Tongue (tissue), 3 donors: ENCODE results near the gene ARID2. TPM values are rescaled to one million over a fixed set of nuclear protein-coding genes. Genes with fewer than 3 reads are reported as not detected.

Source experiments
- DNase-seq: peaks from one replicate; pipeline ENCODE4 v3.0.0-alpha.2; 2015
- small RNA-seq: library from RNA; depleted of rRNA; stranded (forward); fragments of <200 nt; gene quantifications from one replicate; pipeline ENCODE3, GENCODE V24; 2014; ENCODE audit warnings: low replicate concordance
- total RNA-seq: library from RNA; depleted of rRNA; stranded (reverse); fragments of >200 nt; gene quantifications from one replicate; pipeline ENCODE4 v1.2.3, GENCODE V29; 2014

ARID2 gene
- total RNA-seq, 1 donor from 2014 or later: 54.8 TPM

- no peak for DNase-seq
These were observed 204.0 kb downstream of the ARID2 start for GRCh38 chr12:45933504-45933903.

- no peak for DNase-seq
These were observed 205.4 kb downstream of the ARID2 start for GRCh38 chr12:45934956-45935355.

- no peak for DNase-seq
These were observed 209.1 kb downstream of the ARID2 start for GRCh38 chr12:45938566-45938965.

- DNase-seq: peak; percentile 8
These were observed 210.3 kb downstream of the ARID2 start for GRCh38 chr12:45939759-45940158.

- no peak for DNase-seq
These were observed 215.3 kb downstream of the ARID2 start for GRCh38 chr12:45944771-45945170.

GRCh38 chr12:45946435-45946834 lies 216.9 kb downstream of the ARID2 start:
- no peak for DNase-seq

- no peak for DNase-seq
These were observed 219.0 kb downstream of the ARID2 start for GRCh38 chr12:45948546-45948945.

Small RNAs within 50 kb of the gene (small RNA-seq; reads per million reads assigned to genes)
- gene RN7SL246P: not detected
